Spleen (tissue), 11 donors: ENCODE results near the gene GUCY1A2. TPM values are rescaled to one million over a fixed set of nuclear protein-coding genes. Genes with fewer than 3 reads are reported as not detected.

ENCODE experiments used
- DNase-seq: peaks from one replicate; pipeline ENCODE4 v3.0.0-alpha.2; 2020
- H3K27ac ChIP-seq, 8 donors: fragments of 200-600 bp; sonication (generic) in 7 of 8; 1 replicate in 4 of 8; 2 replicates in 4 of 8; pipeline versions ENCODE4 v1.5.0 to v1.8.0; 2016 to 2021; ENCODE audit warnings: inconsistent platforms in 4 of 8, mild to moderate bottlenecking in 4 of 8, moderate library complexity in 1 of 8
- H3K27me3 ChIP-seq, 7 donors: fragments of 200-600 bp; sonication (generic) in 6 of 7; replicated peaks in 1 of 7; 1 replicate in 4 of 7; 2 replicates in 3 of 7; pipeline versions ENCODE4 v1.5.0 to v1.8.0; 2016 to 2021; ENCODE audit warnings: inconsistent platforms in 3 of 7, mild to moderate bottlenecking in 1 of 7
- H3K36me3 ChIP-seq, 6 donors: fragments of 200-600 bp; sonication (generic) in 5 of 6; 1 replicate in 4 of 6; 2 replicates in 2 of 6; pipeline versions ENCODE4 v1.5.0 to v1.8.0; 2016 to 2021; ENCODE audit warnings: inconsistent platforms in 2 of 6
- H3K4me1 ChIP-seq, 6 donors: fragments of 200-600 bp; sonication (generic) in 5 of 6; 1 replicate in 3 of 6; 2 replicates in 3 of 6; pipeline versions ENCODE4 v1.5.0 to v1.8.0; 2016 to 2021; ENCODE audit warnings: inconsistent platforms in 3 of 6
- H3K4me3 ChIP-seq, 8 donors: fragments of 200-600 bp; sonication (generic) in 7 of 8; 1 replicate in 4 of 8; 2 replicates in 4 of 8; pipeline versions ENCODE4 v1.5.0 to v1.8.0; 2016 to 2021; ENCODE audit warnings: inconsistent platforms in 4 of 8, mild to moderate bottlenecking in 4 of 8, moderate library complexity in 2 of 8
- H3K9me3 ChIP-seq, 8 donors: fragments of 200-600 bp; sonication (generic) in 7 of 8; 1 replicate in 4 of 8; 2 replicates in 4 of 8; pipeline versions ENCODE4 v1.5.0 to v1.8.0; 2016 to 2021; ENCODE audit warnings: inconsistent platforms in 4 of 8
- POLR2A ChIP-seq, 3 donors: fragments of 450-650 bp; IDR thresholded peaks; one replicate each; pipeline ENCODE4 v1.5.1; 2017; ENCODE audit warnings: antibody characterized with exemption in 3 of 3, mild to moderate bottlenecking in 1 of 3
- POLR2AphosphoS5 ChIP-seq, 3 donors: sonication (generic); formaldehyde crosslinking; IDR thresholded peaks; one replicate each; pipeline ENCODE4 v1.5.1; 2017; ENCODE audit warnings: antibody characterized with exemption in 3 of 3
- WGBS, 5 donors: extraction: QIAGEN DNeasy Blood & Tissue Kit in 3 of 5; methylation state at CpG; one replicate each; pipeline versions ENCODE4 v1.1.5 to v1.1.7; 2013 to 2018; 5-methylcytosine and 5-hydroxymethylcytosine counted together
- intact Hi-C: fragments of 100-400 bp; cut with DNase I; formaldehyde crosslinking; loops from one replicate; pipeline ENCODE4 v1.15.0; 2023; ENCODE audit warnings: low total_unique reads
- polyA plus RNA-seq, 3 donors: library from polyadenylated mRNA; stranded (reverse); fragments of 200-250 nt; gene quantifications; one replicate each; pipeline ENCODE4 v1.2.1, GENCODE V29; 2013
- total RNA-seq, 7 donors: library from RNA; depleted of rRNA in 3 of 7; stranded (reverse); fragments of >200 nt in 3 of 7; fragmentation: NEBNext Ultra II Directional in 4 of 7; extraction: Animal tissue kit (Norgen Biotek cat#: 25700) in 4 of 7; gene quantifications; one replicate each; pipeline versions ENCODE4 v1.1.0 to v1.2.1, GENCODE V29; 2016 to 2021
- TF ChIP-seq, protein P1 (sequence below), 11 experiments: fragments of 200-600 bp in 7 of 11; fragments of 450-650 bp in 4 of 11; sonication (generic) in 4 of 11; IDR thresholded peaks in 8 of 11; conservative IDR thresholded peaks in 3 of 11; 1 replicate in 7 of 11; 2 replicates in 4 of 11; pipeline versions ENCODE4 v1.4.0 to v1.8.0; 2016 to 2021; ENCODE audit warnings: antibody characterized with exemption in 11 of 11, inconsistent platforms in 4 of 11, mild to moderate bottlenecking in 1 of 11
- donor health status: healthy with polysubstance abuse.
- donor health status: DM: no; HTN: no; CAD: no; lungs with moderate emphysema.
- donor health status: DM: no; HTN: no; CAD: no.
- donor health status: Bipolar disorder and iron deficiency.
- donor health status: healthy.
- donor health status: DM: no; HTN: no; CAD: no.
- donor health status: DM: yes; HTN: yes; CAD: no.

GUCY1A2 gene
- total and polyA plus RNA-seq, 10 donors = 0.32 to 64.0 (median 17.6) TPM

DNA sequence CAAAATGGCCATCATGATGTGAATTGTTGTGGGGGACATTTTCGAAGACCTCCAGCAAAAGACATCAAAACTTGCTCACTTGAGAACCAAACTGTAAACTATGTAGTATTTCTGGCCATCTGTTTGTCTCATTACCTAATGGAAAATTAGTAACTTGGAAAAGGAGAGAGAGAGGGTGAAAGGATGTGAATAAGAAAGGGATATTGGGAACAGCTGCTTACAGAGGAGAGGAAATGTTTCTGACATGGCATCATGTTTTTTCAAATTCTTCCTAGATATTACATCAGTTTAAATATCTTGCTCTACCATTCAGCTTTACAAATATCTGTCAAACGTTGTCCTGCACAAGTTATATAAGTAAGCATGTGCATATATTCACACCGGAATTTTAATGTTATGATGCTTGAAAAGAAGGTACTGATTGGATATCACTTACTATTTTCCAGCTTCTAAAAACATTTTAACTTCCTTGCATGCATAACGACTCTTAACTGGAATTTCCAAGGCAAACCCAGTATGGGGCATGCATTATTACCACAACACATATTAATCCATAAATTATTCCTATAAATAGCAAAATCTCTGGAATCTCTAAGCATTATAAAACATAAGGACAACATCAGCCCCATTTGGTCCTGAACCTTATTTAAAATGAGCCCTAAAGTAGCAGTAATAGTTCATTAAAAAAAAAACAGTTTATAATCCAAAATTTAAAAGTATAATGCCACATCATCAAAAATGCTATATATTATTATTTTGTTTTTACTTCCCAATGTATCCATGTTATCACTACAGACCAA lies 20.0 kb downstream of the GUCY1A2 start:
- Histone ChIP-seq H3K4me3 (no peak overlapping the region), H3K36me3 (no peaks in the 10 kb centered on the region), H3K27ac (peak overlapping the region in 2 of 8 donors; percentile 1 to 15), H3K9me3 (no peaks in the 10 kb centered on the region), H3K4me1 (no peaks in the 10 kb centered on the region), H3K27me3 (no peaks in the 10 kb centered on the region)
- no peak for TF ChIP-seq POLR2A (IDR thresholded peaks at IDR 0.05)
- TF ChIP-seq, protein P1, sequence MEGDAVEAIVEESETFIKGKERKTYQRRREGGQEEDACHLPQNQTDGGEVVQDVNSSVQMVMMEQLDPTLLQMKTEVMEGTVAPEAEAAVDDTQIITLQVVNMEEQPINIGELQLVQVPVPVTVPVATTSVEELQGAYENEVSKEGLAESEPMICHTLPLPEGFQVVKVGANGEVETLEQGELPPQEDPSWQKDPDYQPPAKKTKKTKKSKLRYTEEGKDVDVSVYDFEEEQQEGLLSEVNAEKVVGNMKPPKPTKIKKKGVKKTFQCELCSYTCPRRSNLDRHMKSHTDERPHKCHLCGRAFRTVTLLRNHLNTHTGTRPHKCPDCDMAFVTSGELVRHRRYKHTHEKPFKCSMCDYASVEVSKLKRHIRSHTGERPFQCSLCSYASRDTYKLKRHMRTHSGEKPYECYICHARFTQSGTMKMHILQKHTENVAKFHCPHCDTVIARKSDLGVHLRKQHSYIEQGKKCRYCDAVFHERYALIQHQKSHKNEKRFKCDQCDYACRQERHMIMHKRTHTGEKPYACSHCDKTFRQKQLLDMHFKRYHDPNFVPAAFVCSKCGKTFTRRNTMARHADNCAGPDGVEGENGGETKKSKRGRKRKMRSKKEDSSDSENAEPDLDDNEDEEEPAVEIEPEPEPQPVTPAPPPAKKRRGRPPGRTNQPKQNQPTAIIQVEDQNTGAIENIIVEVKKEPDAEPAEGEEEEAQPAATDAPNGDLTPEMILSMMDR (IDR thresholded peaks at IDR 0.05 in 8 of 11, conservative IDR thresholded peaks at IDR 0.05 in 3 of 11) = no peak
- TF ChIP-seq POLR2AphosphoS5 (IDR thresholded peaks at IDR 0.05) = no peak
- 60 to 79% (median 70%) methylated on average over 4 of the region's 4 CpGs for WGBS, 5 donors
- intact Hi-C loops = no loop called here
- DNase-seq = no peak

DNA sequence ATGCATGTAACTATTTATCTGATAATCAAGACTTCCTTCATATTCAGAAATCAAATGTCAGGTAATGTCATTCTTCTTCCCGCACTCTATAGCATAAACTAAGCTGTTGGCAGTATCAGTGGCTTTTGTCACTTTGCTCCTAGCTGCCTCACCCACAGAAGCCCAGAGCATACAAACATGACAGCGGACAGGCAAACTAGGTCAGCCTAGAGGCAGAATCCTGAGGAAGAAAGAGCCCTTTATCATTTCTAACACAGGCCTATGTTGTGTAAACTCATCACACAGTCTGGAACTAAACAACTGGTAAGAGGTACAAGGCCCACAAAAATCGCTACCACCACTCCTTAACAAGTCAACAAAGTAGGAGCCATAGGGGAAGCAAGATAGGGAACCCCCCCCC lies 21.0 kb downstream of the GUCY1A2 start:
- TF ChIP-seq POLR2A (IDR thresholded peaks at IDR 0.05) (no peak), POLR2AphosphoS5 (IDR thresholded peaks at IDR 0.05) (no peak)
- TF ChIP-seq, protein P1 (IDR thresholded peaks at IDR 0.05 in 8 of 11, conservative IDR thresholded peaks at IDR 0.05 in 3 of 11) = no peak
- WGBS, 5 donors = 78 to 92% (median 83%) methylated on average over 3 of the region's 3 CpGs
- Histone ChIP-seq H3K9me3 (no peaks in the 10 kb centered on the region), H3K27ac (peak overlapping the region in 2 of 8 donors; percentile 8 to 15), H3K4me1 (no peaks in the 10 kb centered on the region), H3K27me3 (no peaks in the 10 kb centered on the region), H3K4me3 (no peak overlapping the region), H3K36me3 (no peaks in the 10 kb centered on the region)
- intact Hi-C loops = no loop called here
- no peak for DNase-seq

DNA sequence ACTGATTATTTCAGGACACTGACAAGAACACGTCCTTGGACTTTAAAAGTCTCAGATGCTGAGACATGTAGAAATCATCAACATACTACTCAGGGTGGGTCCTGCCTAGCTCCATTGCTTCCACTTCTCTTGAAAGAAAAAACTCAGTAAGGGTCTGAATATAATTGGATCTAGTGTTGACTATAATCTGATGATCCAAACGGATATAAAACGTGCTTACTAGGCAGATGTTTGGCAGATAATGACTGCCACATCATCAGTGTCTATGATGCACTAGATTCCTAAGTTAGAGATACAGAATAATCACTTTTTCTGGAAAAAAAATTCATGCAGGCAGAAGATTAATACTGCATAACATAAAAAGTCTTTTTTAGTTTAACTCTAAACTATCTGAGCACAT lies 21.6 kb downstream of the GUCY1A2 start:
- peak overlapping the region in 1 of 8 donors; percentile 36 for H3K27ac ChIP-seq
- WGBS, 5 donors = 63 to 78% (median 65%) methylated on average over 3 of the region's 3 CpGs
- no peaks in the 10 kb centered on the region for H3K27me3 ChIP-seq
- H3K4me1 ChIP-seq = no peaks in the 10 kb centered on the region
- H3K9me3 ChIP-seq = no peaks in the 10 kb centered on the region
- no peak for DNase-seq
- TF ChIP-seq POLR2AphosphoS5 (IDR thresholded peaks at IDR 0.05) = no peak
- TF ChIP-seq, protein P1 (IDR thresholded peaks at IDR 0.05 in 8 of 11, conservative IDR thresholded peaks at IDR 0.05 in 3 of 11) = no peak
- TF ChIP-seq POLR2A (IDR thresholded peaks at IDR 0.05) = no peak
- H3K4me3 ChIP-seq = no peak overlapping the region
- H3K36me3 ChIP-seq = no peaks in the 10 kb centered on the region
- intact Hi-C loops = no loop called here

DNA sequence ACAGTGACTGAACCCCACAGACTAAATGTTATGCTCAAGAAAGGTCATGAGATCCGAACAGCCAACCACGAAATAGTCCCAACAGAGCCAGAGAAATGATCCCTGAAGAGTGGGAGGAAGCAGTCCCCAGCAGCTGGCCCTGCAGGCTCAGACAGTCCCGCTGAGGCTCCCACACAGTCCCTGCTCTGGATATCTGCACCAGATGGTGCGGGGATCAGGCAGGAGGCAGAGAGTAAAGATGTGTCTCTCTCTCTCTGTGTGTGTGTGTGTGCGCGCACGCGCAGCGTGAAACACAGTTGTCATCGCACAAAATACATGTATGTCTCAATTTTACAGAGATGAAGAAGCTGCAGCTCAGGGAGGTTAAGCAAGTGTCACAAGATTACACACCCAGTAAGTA lies 27.9 kb downstream of the GUCY1A2 start:
- WGBS, 5 donors = 67 to 89% (median 84%) methylated on average over 10 of the region's 10 CpGs
- Histone ChIP-seq H3K27me3 (no peaks in the 10 kb centered on the region), H3K4me1 (peaks cover 0 to 6% (median 0%) of the 10 kb centered on the region in 6 donors), H3K9me3 (no peaks in the 10 kb centered on the region), H3K36me3 (no peaks in the 10 kb centered on the region), H3K4me3 (no peak overlapping the region), H3K27ac (peak overlapping the region in 6 of 8 donors; percentile 14 to 68 (median 40))
- TF ChIP-seq, protein P1 (IDR thresholded peaks at IDR 0.05 in 8 of 11, conservative IDR thresholded peaks at IDR 0.05 in 3 of 11) = no peak
- peak in 1 of 3 donors; percentile 56 for TF ChIP-seq POLR2AphosphoS5 (IDR thresholded peaks at IDR 0.05)
- peak; percentile 66 for DNase-seq
- intact Hi-C loops = no loop called here
